K562 (cell line): Measurements from ENCODE around the gene UBE2N. TPM values are rescaled to one million over a fixed set of nuclear protein-coding genes. Genes with fewer than 3 reads are reported as not detected.
A peak's percentile ranks its signal among the peaks of the same experiment; 100 is the strongest.

ENCODE experiments used
- ARNT ChIP-seq, 2 experiments: fragments of 450-650 bp; IDR thresholded peaks; 2 replicates each; pipeline ENCODE4 v1.6.1; 2016; ENCODE audit warnings: mild to moderate bottlenecking in 1 of 2
- BHLHE40 ChIP-seq: IDR thresholded peaks from 2 replicates; pipeline ENCODE4 v1.6.1; 2011; ENCODE audit warnings: low read length, improper control_type of control experiment
- BRD4 ChIP-seq: fragments of 200-600 bp; sonication (generic); IDR thresholded peaks from 2 replicates; pipeline ENCODE4 v1.6.1; 2017; ENCODE audit warnings: inconsistent platforms
- BRD9 ChIP-seq: fragments of 450-650 bp; IDR thresholded peaks from 2 replicates; pipeline ENCODE4 v1.6.1; 2018; ENCODE audit warnings: low read depth; ENCODE audit not compliant: partially characterized antibody
- DMBX1 ChIP-seq: fragments of 250-450 bp; sonication (Bioruptor Pico); IDR thresholded peaks from 2 replicates; pipeline ENCODE4 v1.8.0; 2022; ENCODE audit warnings: inconsistent platforms, mild to moderate bottlenecking, moderate library complexity, borderline replicate concordance
- ESRRB ChIP-seq: fragments of 250-450 bp; sonication (Bioruptor Pico); IDR thresholded peaks from 2 replicates; pipeline ENCODE4 v1.5.0; 2020; ENCODE audit warnings: mild to moderate bottlenecking, moderate library complexity, borderline replicate concordance
- HDAC2 ChIP-seq: fragments of 450-650 bp; IDR thresholded peaks from 2 replicates; pipeline ENCODE4 v1.6.1; 2016; ENCODE audit warnings: mild to moderate bottlenecking
- HDAC3 ChIP-seq: fragments of 450-650 bp; IDR thresholded peaks from 2 replicates; pipeline ENCODE4 v1.6.1; 2018; ENCODE audit warnings: borderline replicate concordance, mild to moderate bottlenecking, moderate library complexity; ENCODE audit not compliant: partially characterized antibody
- ILF3 ChIP-seq: fragments of 450-650 bp; IDR thresholded peaks from 2 replicates; pipeline ENCODE4 v1.6.1; 2018; ENCODE audit warnings: antibody characterized with exemption, mild to moderate bottlenecking, moderate library complexity, borderline replicate concordance
- KAT8 ChIP-seq: fragments of 450-650 bp; IDR thresholded peaks from 2 replicates; pipeline ENCODE4 v1.6.1; 2016; ENCODE audit warnings: low read depth, mild to moderate bottlenecking
- MAZ ChIP-seq, 2 experiments: fragments of 450-650 bp in 1 of 2; sonication (generic) in 1 of 2; formaldehyde crosslinking; IDR thresholded peaks in 1 of 2; conservative IDR thresholded peaks in 1 of 2; 2 replicates each; pipeline versions ENCODE4 v1.4.0 to v1.5.0; 2020; ENCODE audit warnings: mild to moderate bottlenecking in 1 of 2, missing genetic modification reagents in 1 of 2
- MEF2A ChIP-seq: IDR thresholded peaks from 2 replicates; pipeline ENCODE4 v1.6.1; 2011; ENCODE audit warnings: low read depth, mild to moderate bottlenecking, low read length, moderate library complexity; ENCODE audit not compliant: control insufficient read depth
- MITF ChIP-seq: IDR thresholded peaks from 2 replicates; pipeline ENCODE4 v1.6.1; 2014; ENCODE audit warnings: antibody characterized with exemption
- NBN ChIP-seq: fragments of 450-650 bp; IDR thresholded peaks from 2 replicates; pipeline ENCODE4 v1.6.1; 2016; ENCODE audit warnings: low read depth, mild to moderate bottlenecking
- POLR2A ChIP-seq: fragments of 450-650 bp; conservative IDR thresholded peaks from 2 replicates; pipeline ENCODE4 v1.6.1; 2016
- POLR2AphosphoS5 ChIP-seq: IDR thresholded peaks from 2 replicates; pipeline ENCODE4 v1.6.1; 2011; ENCODE audit warnings: mild to moderate bottlenecking, low read depth, low read length, moderate library complexity; ENCODE audit not compliant: control insufficient read depth, insufficient read depth
- RFX7 ChIP-seq: fragments of 250-450 bp; sonication (Bioruptor Pico); IDR thresholded peaks from 2 replicates; pipeline ENCODE4 v1.5.1; 2021; ENCODE audit warnings: mild to moderate bottlenecking
- RHOXF2B ChIP-seq: fragments of 250-450 bp; sonication (Bioruptor Pico); conservative IDR thresholded peaks from 2 replicates; pipeline ENCODE4 v1.5.1; 2021
- SIN3A ChIP-seq, 2 experiments: fragments of 150-350 bp in 1 of 2; IDR thresholded peaks; 2 replicates each; pipeline ENCODE4 v1.6.1; 2011 to 2016; ENCODE audit warnings: borderline replicate concordance in 2 of 2, low read depth in 2 of 2, low read length in 2 of 2, mild to moderate bottlenecking in 2 of 2, moderate library complexity in 2 of 2; ENCODE audit not compliant: control insufficient read depth in 1 of 2
- SRSF9 ChIP-seq: fragments of 200-400 bp; formaldehyde crosslinking; IDR thresholded peaks from 2 replicates; pipeline ENCODE4 v1.6.1; 2017; ENCODE audit warnings: low read depth, low read length, borderline replicate concordance
- TCFL5 ChIP-seq: fragments of 250-450 bp; sonication (Bioruptor Pico); conservative IDR thresholded peaks from 2 replicates; pipeline ENCODE4 v1.6.1; 2021; ENCODE audit warnings: mild to moderate bottlenecking, moderate library complexity, matching md5 sums
- TFAM ChIP-seq: fragments of 250-450 bp; sonication (Bioruptor Pico); conservative IDR thresholded peaks from 2 replicates; pipeline ENCODE4 v1.5.0; 2021; ENCODE audit warnings: mild to moderate bottlenecking, moderate library complexity
- ZBTB33 ChIP-seq: sonication (generic); formaldehyde crosslinking; IDR thresholded peaks from 2 replicates; pipeline ENCODE4 v1.8.1; 2023; ENCODE audit warnings: mild to moderate bottlenecking, missing genetic modification reagents
- ZFP1 ChIP-seq: fragments of 450-650 bp; formaldehyde crosslinking; IDR thresholded peaks from 2 replicates; pipeline ENCODE4 v1.4.0; 2020; ENCODE audit warnings: mild to moderate bottlenecking, mixed read lengths
- ZNF3 ChIP-seq: fragments of 250-450 bp; sonication (Bioruptor Pico); IDR thresholded peaks from 2 replicates; pipeline ENCODE4 v1.5.0; 2021; ENCODE audit warnings: mild to moderate bottlenecking, moderate library complexity
- ZNF316 ChIP-seq: fragments of 450-650 bp; IDR thresholded peaks from 2 replicates; pipeline ENCODE4 v1.6.1; 2016
- ZNF717 ChIP-seq: fragments of 250-450 bp; sonication (Bioruptor Pico); IDR thresholded peaks from 2 replicates; pipeline ENCODE4 v1.5.0; 2021
- polyA plus RNA-seq, 8 experiments: library from polyadenylated mRNA; depleted of rRNA in 4 of 8; stranded (reverse) in 5 of 8; unstranded in 3 of 8; fragments of >200 nt; fragmentation: Nextera tagmentation in 2 of 8; fragmentation: Illumina TruSeq in 1 of 8; extraction: Ambion mirVana in 2 of 8; extraction: Trizol in 1 of 8; gene quantifications; 2 replicates each; pipeline versions ENCODE4 v1.2.1 to v1.2.3, GENCODE V29; 2011 to 2014; ENCODE audit warnings: inconsistent platforms in 1 of 8, missing spikeins in 1 of 8
- total RNA-seq, 7 experiments: library from RNA; depleted of rRNA in 6 of 7; stranded (reverse); fragments of >200 nt in 6 of 7; fragmentation: Illumina TruSeq in 2 of 7; extraction: Trizol in 2 of 7; gene quantifications; 2 replicates each; pipeline versions ENCODE4 v1.2.1 to v1.2.3, GENCODE V29; 2011 to 2021; ENCODE audit warnings: low replicate concordance in 1 of 7

UBE2N gene
- total and polyA plus RNA-seq, 9 of the 15 experiments (the other 6 are each of a cell fraction or from before 2014, with no cell fraction given), result 189 to 826 (median 260) TPM

- TF ChIP-seq ZBTB33 (CRISPR knock-in tag) (0 out of 2 replicates have a peak, but pooled peaks have one; percentile 19), SRSF9 (no peak), ZNF717 (CRISPR knock-in tag) (no peak), POLR2A (peak; percentile 37; the same call in 1 of the 2 replicates), BRD4 (no peak), ESRRB (CRISPR knock-in tag) (no peak), MEF2A (no peak), MAZ (CRISPR knock-in tag; conservative IDR thresholded peaks at IDR 0.05 in 1 of 2, IDR thresholded peaks at IDR 0.05 in 1 of 2) (no peak), TFAM (CRISPR knock-in tag) (no peak), KAT8 (no peak), ZFP1 (CRISPR knock-in tag) (no peak), MITF (no peak), DMBX1 (CRISPR knock-in tag) (no peak), ILF3 (no peak), BRD9 (no peak), POLR2AphosphoS5 (peak; percentile 9; the same call in 1 of the 2 replicates), RFX7 (CRISPR knock-in tag) (no peak), TCFL5 (no peak), NBN (no peak), RHOXF2B (CRISPR knock-in tag) (no peak), BHLHE40 (no peak), SIN3A (IDR thresholded peaks at IDR 0.05; ENCODE audit: borderline replicate concordance in 2 of 2, control insufficient read depth in 1 of 2, low read depth in 2 of 2, low read length in 2 of 2) (no peak), ZNF3 (CRISPR knock-in tag) (no peak), HDAC2 (no peak), ARNT (IDR thresholded peaks at IDR 0.05) (0 out of 4 replicates have a peak, but pooled peaks of 1 of the 2 experiments have one; percentile 13), ZNF316 (no peak), HDAC3 (no peak)
These were observed 39.1 kb downstream of the UBE2N start (continued) for GRCh38 chr12:93402333-93403311.
